Gastroesophageal sphincter (tissue), 4 donors: ENCODE measurements around the gene FAM149B1. TPM values are rescaled to one million over a fixed set of nuclear protein-coding genes. Genes with fewer than 3 reads are reported as not detected.

Experiments used
- ATAC-seq: fragments of 150-250 bp; one replicate; pipeline ENCODE4 v1.9.1; 2016; ENCODE audit warnings: mild to moderate bottlenecking, moderate library complexity
- H3K27ac ChIP-seq, 4 donors: fragments of 200-600 bp; sonication (generic) in 3 of 4; 1 replicate in 3 of 4; 2 replicates in 1 of 4; pipeline ENCODE4 v1.5.1; 2016 to 2019
- H3K27me3 ChIP-seq: fragments of 200-600 bp; sonication (generic); one replicate; pipeline ENCODE4 v1.5.1; 2019
- H3K36me3 ChIP-seq, 2 donors: fragments of 200-600 bp; sonication (generic); one replicate each; pipeline ENCODE4 v1.5.1; 2019; ENCODE audit warnings: control low read depth in 1 of 2
- H3K4me1 ChIP-seq, 3 donors: fragments of 200-600 bp; sonication (generic); 1 replicate in 2 of 3; 2 replicates in 1 of 3; pipeline ENCODE4 v1.5.1; 2016 to 2019; ENCODE audit warnings: control low read depth in 2 of 3
- H3K4me3 ChIP-seq, 2 donors: fragments of 200-600 bp; sonication (generic); one replicate each; pipeline ENCODE4 v1.5.1; 2019; ENCODE audit warnings: mild to moderate bottlenecking in 1 of 2, moderate library complexity in 1 of 2
- H3K9me3 ChIP-seq, 3 donors: fragments of 200-600 bp; sonication (generic); one replicate each; pipeline ENCODE4 v1.5.1; 2017 to 2019; ENCODE audit warnings: control low read depth in 2 of 3
- CTCF ChIP-seq, 4 experiments: fragments of 200-600 bp in 2 of 4; fragments of 450-650 bp in 2 of 4; sonication (generic) in 1 of 4; IDR thresholded peaks; one replicate each; pipeline ENCODE4 v1.5.1; 2017 to 2019; ENCODE audit warnings: antibody characterized with exemption in 4 of 4, mild to moderate bottlenecking in 2 of 4, moderate library complexity in 2 of 4
- EP300 ChIP-seq: sonication (generic); formaldehyde crosslinking; IDR thresholded peaks from one replicate; pipeline ENCODE4 v1.6.1; 2017; ENCODE audit warnings: antibody characterized with exemption, mild to moderate bottlenecking
- POLR2A ChIP-seq, 2 donors: fragments of 450-650 bp; IDR thresholded peaks; one replicate each; pipeline ENCODE4 v1.6.1; 2017; ENCODE audit warnings: antibody characterized with exemption in 2 of 2, mild to moderate bottlenecking in 2 of 2, moderate library complexity in 1 of 2
- POLR2AphosphoS5 ChIP-seq: sonication (generic); formaldehyde crosslinking; IDR thresholded peaks from one replicate; pipeline ENCODE4 v1.6.1; 2017; ENCODE audit warnings: antibody characterized with exemption
- WGBS, 2 donors: methylation state at CpG; one replicate each; pipeline ENCODE4 v1.1.5; 2018; ENCODE audit warnings: low coverage in 1 of 2; 5-methylcytosine and 5-hydroxymethylcytosine counted together
- total RNA-seq, 4 donors: library from RNA; depleted of rRNA; stranded (reverse); fragments of >200 nt; gene quantifications; one replicate each; pipeline ENCODE4 v1.1.0, GENCODE V29; 2016

FAM149B1 gene
- total RNA-seq, 4 donors from 2014 or later: 10.9 to 16.2 (median 15.2) TPM

DNA sequence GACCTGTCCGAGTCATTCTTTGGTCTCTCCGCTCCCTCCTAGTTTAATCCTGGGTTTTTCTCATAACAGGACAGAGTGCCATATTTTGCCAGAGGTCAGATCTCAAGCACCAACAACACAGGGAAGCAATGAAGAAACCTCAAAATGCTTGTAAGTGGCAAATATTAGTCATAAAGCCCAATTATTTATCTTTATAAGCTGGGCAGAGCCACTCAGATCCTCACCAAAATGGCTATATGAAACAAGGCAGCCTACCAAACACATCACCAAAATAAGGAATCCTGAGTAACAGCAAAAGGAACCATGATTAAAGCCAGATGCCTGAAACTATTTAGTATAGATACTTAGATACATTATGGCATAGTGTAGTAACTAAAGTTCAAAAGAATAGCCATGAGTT, 4.8 kb upstream of the FAM149B1 start:
- no peak for ATAC-seq
- peaks cover 0 to 81% (median 7%) of the 10 kb centered on the region in 3 donors for H3K4me1 ChIP-seq
- no peaks in the 10 kb centered on the region for H3K9me3 ChIP-seq
- H3K4me3 ChIP-seq: no peak overlapping the region
- TF ChIP-seq POLR2A (IDR thresholded peaks at IDR 0.05) (no peak), POLR2AphosphoS5 (no peak), CTCF (IDR thresholded peaks at IDR 0.05) (no peak), EP300 (no peak)
- peaks cover 0 to 44% of the 10 kb centered on the region in 2 donors for H3K36me3 ChIP-seq
- no peaks in the 10 kb centered on the region for H3K27me3 ChIP-seq
- 92% methylated on average over 2 of the region's 2 CpGs; no CpG with 5 or more reads in 1 of the 2 donors for WGBS, 2 donors
- no peak overlapping the region for H3K27ac ChIP-seq

- H3K4me1 ChIP-seq: peaks cover 5 to 68% (median 7%) of the 10 kb centered on the region in 3 donors
- peak overlapping the region; percentile 87 to 95 for H3K4me3 ChIP-seq
- peaks cover 0 to 21% of the 10 kb centered on the region in 2 donors for H3K36me3 ChIP-seq
- WGBS, 2 donors: 79 to 100% methylated on average over 1 to 2 of the region's 2 CpGs
- peak overlapping the region in 2 of 4 donors; percentile 91 to 97 for H3K27ac ChIP-seq
- TF ChIP-seq POLR2A (IDR thresholded peaks at IDR 0.05): no peak
- no peak for TF ChIP-seq POLR2AphosphoS5
- ATAC-seq: no peak
- no peaks in the 10 kb centered on the region for H3K27me3 ChIP-seq
- no peaks in the 10 kb centered on the region for H3K9me3 ChIP-seq
Measured at GRCh38 chr10:73166972-73167371, 947 bp upstream of the FAM149B1 start.

DNA sequence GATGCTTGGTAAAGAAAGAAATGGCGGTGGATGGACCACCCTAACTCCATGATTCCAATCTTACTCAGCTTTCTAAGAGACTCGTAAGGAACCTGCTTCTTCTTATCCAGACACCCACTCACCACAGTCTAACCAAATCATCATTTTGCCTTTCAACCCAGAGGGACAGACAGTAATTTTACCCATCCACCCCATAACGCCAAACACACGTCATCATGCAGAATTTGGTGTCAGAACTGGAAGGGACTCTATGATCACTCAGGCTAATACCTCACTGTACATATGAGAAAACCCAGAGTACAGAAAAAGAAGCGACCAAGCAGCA, 499 bp upstream of the FAM149B1 start:
- ATAC-seq: no peak
- H3K9me3 ChIP-seq: no peaks in the 10 kb centered on the region
- peaks cover 5 to 64% (median 7%) of the 10 kb centered on the region in 3 donors for H3K4me1 ChIP-seq
- peak overlapping the region; percentile 91 to 98 (median 97) for H3K27ac ChIP-seq
- 9 to 13% methylated on average over 4 of the region's 5 CpGs for WGBS, 2 donors
- peaks cover 0 to 17% of the 10 kb centered on the region in 2 donors for H3K36me3 ChIP-seq
- TF ChIP-seq EP300 (no peak), CTCF (IDR thresholded peaks at IDR 0.05) (no peak), POLR2AphosphoS5 (no peak), POLR2A (IDR thresholded peaks at IDR 0.05) (no peak)
- H3K4me3 ChIP-seq: peak overlapping the region; percentile 87 to 95
- H3K27me3 ChIP-seq: no peaks in the 10 kb centered on the region

DNA sequence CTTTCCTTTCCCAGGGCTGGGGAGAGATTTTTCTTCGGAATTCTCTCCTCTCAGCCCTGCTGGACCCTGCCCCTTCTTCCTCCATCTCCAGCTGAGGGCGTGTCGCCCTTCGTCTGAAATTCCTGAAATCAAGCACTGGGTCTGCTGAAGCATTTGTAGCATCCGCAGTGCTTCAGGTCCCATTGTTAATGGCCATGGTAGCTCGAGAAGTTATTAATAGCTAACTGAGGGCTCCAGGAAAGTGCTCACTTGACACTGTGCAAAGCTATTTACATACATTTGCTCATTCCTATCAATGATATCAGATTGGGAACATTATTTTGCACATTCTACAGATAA, 515 bp downstream of the FAM149B1 start:
- WGBS, 2 donors: 0% methylated on average over 4 to 5 of the region's 6 CpGs
- Histone ChIP-seq H3K9me3 (no peaks in the 10 kb centered on the region), H3K36me3 (peaks cover 0 to 6% of the 10 kb centered on the region in 2 donors), H3K27ac (peak overlapping the region; percentile 91 to 98 (median 97)), H3K4me3 (peak overlapping the region; percentile 87 to 95), H3K4me1 (peaks cover 3 to 53% (median 5%) of the 10 kb centered on the region in 3 donors), H3K27me3 (no peaks in the 10 kb centered on the region)
- TF ChIP-seq POLR2A (IDR thresholded peaks at IDR 0.05) (no peak), CTCF (IDR thresholded peaks at IDR 0.05) (no peak), POLR2AphosphoS5 (no peak), EP300 (no peak)
- no peak for ATAC-seq

DNA sequence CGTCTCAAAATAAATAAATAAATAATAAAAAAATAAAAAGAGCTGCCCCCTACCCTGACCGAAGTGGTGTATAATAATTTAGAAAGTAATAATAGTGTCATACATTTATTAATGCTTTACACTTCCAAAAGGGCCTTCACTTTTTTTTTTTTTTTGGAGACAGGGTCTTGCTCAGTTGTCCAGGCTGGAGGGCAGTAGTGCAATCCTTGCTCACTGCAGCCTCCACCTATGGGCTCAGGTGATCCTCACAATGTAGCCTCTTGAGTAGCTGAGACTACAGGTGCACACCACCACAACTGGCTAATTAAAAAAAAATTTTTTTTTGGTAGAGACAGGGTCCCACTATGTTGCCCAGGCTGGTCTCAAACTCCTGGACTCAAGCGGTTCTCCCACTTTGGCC, 1.4 kb downstream of the FAM149B1 start:
- H3K4me3 ChIP-seq: no peak overlapping the region
- no peak overlapping the region for H3K27ac ChIP-seq
- H3K4me1 ChIP-seq: peaks cover 0 to 45% (median 5%) of the 10 kb centered on the region in 3 donors
- no peak for TF ChIP-seq EP300
- no peak for TF ChIP-seq CTCF (IDR thresholded peaks at IDR 0.05)
- TF ChIP-seq POLR2AphosphoS5: no peak
- no peak for TF ChIP-seq POLR2A (IDR thresholded peaks at IDR 0.05)
- H3K27me3 ChIP-seq: no peaks in the 10 kb centered on the region
- no peaks in the 10 kb centered on the region for H3K9me3 ChIP-seq
- ATAC-seq: no peak
- no peaks in the 10 kb centered on the region for H3K36me3 ChIP-seq
- WGBS, 2 donors: 91 to 95% methylated on average over 2 to 3 of the region's 3 CpGs
